ENCODE measurements around the gene SLC2A10.

The SLC2A10 gene

DNA sequence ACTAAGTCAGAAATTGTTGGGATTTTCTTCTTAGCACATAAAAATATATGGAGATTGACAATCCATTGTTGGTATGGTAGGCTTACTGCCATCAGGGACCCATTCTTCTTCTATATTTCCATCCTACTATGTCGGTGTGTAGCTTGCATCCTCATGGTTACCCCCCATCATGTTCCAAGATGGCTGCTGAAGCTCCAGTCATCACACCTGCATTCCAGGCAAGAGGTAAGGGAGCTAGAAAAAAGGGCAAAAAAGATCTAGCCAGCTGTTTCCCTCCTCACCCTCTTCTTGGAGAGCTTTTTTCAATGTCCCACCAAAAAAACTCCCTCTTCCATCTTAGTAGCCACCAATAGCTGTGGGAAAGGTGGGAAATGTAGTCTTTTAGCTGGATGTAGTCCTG lies 13.6 kb downstream of the SLC2A10 start:
- Histone ChIP-seq H4K20me1 (ENCODE audit: insufficient read depth, low read length, poor library complexity, severe bottlenecking) (no peaks in the 10 kb centered on the region), H3K4me2 (ENCODE audit: low read depth, low read length, poor library complexity, severe bottlenecking) (no peak overlapping the region), H3K36me3 (ENCODE audit: insufficient read depth, low read length) (no peaks in the 10 kb centered on the region), H3F3A (ENCODE audit: low read depth) (no peaks in the 10 kb centered on the region), H3K27me3 (ENCODE audit: insufficient read depth, low read length, poor library complexity, severe bottlenecking) (no peaks in the 10 kb centered on the region), H3K4me3 (ENCODE audit: low read length, poor library complexity, severe bottlenecking) (no peak overlapping the region), H3K9ac (ENCODE audit: low read depth, low read length, poor library complexity, severe bottlenecking) (no peak overlapping the region), H2AFZ (ENCODE audit: low read length) (no peak overlapping the region), H3K9me3 (ENCODE audit: insufficient read depth, low read depth, low read length) (no peaks in the 10 kb centered on the region; the same call in 1 of the 2 replicates), H3K4me1 (ENCODE audit: insufficient read depth, low read length, poor library complexity, severe bottlenecking) (no peaks in the 10 kb centered on the region), H3K9me2 (replicated peaks; ENCODE audit: low read depth, low read length) (no peaks in the 10 kb centered on the region), H3K79me2 (ENCODE audit: insufficient read depth, low read length) (no peaks in the 10 kb centered on the region)
- TF ChIP-seq, protein P1, sequence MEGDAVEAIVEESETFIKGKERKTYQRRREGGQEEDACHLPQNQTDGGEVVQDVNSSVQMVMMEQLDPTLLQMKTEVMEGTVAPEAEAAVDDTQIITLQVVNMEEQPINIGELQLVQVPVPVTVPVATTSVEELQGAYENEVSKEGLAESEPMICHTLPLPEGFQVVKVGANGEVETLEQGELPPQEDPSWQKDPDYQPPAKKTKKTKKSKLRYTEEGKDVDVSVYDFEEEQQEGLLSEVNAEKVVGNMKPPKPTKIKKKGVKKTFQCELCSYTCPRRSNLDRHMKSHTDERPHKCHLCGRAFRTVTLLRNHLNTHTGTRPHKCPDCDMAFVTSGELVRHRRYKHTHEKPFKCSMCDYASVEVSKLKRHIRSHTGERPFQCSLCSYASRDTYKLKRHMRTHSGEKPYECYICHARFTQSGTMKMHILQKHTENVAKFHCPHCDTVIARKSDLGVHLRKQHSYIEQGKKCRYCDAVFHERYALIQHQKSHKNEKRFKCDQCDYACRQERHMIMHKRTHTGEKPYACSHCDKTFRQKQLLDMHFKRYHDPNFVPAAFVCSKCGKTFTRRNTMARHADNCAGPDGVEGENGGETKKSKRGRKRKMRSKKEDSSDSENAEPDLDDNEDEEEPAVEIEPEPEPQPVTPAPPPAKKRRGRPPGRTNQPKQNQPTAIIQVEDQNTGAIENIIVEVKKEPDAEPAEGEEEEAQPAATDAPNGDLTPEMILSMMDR (conservative IDR thresholded peaks at IDR 0.05; ENCODE audit: low read length), result no peak
- no peak for TF ChIP-seq EZH2phosphoT487 (IDR thresholded peaks at IDR 0.05; ENCODE audit: borderline replicate concordance)

DNA sequence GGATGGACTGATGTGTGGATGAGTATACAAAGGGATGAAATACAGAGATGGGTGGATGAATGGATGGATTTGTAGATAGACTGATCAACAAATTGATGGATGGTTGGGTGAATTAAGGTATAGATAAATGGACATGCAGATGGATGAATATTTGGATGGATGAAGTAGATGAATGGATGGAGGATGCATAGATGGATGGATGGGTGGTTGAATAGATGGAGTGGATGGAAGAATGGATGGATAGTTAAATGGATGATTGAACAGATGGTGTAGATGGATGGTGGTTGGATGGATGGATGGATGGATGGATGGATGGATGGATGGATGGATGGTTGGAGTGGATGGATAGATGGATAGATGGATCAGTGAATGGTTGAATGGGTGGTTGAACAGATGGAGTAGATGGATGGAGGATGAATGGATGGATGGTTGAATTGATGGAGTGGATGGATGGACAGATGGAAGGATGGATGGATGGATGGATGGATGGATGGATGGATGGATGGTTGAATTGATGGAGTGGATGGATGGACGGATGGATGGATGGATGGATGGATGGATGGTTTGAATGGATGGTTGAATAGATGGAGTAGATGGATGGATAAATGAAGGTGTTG lies 15.0 kb downstream of the SLC2A10 start:
- Histone ChIP-seq H3K4me1 (ENCODE audit: insufficient read depth, low read length, poor library complexity, severe bottlenecking) (no peaks in the 10 kb centered on the region), H3K79me2 (ENCODE audit: insufficient read depth, low read length) (no peaks in the 10 kb centered on the region), H3F3A (ENCODE audit: low read depth) (no peaks in the 10 kb centered on the region), H2AFZ (ENCODE audit: low read length) (no peak overlapping the region), H4K20me1 (ENCODE audit: insufficient read depth, low read length, poor library complexity, severe bottlenecking) (no peaks in the 10 kb centered on the region), H3K27me3 (ENCODE audit: insufficient read depth, low read length, poor library complexity, severe bottlenecking) (no peaks in the 10 kb centered on the region), H3K9me2 (replicated peaks; ENCODE audit: low read depth, low read length) (no peaks in the 10 kb centered on the region), H3K9ac (ENCODE audit: low read depth, low read length, poor library complexity, severe bottlenecking) (no peak overlapping the region), H3K9me3 (ENCODE audit: insufficient read depth, low read depth, low read length) (no peaks in the 10 kb centered on the region; the same call in 1 of the 2 replicates), H3K4me3 (ENCODE audit: low read length, poor library complexity, severe bottlenecking) (no peak overlapping the region), H3K4me2 (ENCODE audit: low read depth, low read length, poor library complexity, severe bottlenecking) (no peak overlapping the region), H3K36me3 (ENCODE audit: insufficient read depth, low read length) (no peaks in the 10 kb centered on the region)
- TF ChIP-seq, protein P1 (conservative IDR thresholded peaks at IDR 0.05; ENCODE audit: low read length), result no peak
- no peak for TF ChIP-seq EZH2phosphoT487 (IDR thresholded peaks at IDR 0.05; ENCODE audit: borderline replicate concordance)

DNA sequence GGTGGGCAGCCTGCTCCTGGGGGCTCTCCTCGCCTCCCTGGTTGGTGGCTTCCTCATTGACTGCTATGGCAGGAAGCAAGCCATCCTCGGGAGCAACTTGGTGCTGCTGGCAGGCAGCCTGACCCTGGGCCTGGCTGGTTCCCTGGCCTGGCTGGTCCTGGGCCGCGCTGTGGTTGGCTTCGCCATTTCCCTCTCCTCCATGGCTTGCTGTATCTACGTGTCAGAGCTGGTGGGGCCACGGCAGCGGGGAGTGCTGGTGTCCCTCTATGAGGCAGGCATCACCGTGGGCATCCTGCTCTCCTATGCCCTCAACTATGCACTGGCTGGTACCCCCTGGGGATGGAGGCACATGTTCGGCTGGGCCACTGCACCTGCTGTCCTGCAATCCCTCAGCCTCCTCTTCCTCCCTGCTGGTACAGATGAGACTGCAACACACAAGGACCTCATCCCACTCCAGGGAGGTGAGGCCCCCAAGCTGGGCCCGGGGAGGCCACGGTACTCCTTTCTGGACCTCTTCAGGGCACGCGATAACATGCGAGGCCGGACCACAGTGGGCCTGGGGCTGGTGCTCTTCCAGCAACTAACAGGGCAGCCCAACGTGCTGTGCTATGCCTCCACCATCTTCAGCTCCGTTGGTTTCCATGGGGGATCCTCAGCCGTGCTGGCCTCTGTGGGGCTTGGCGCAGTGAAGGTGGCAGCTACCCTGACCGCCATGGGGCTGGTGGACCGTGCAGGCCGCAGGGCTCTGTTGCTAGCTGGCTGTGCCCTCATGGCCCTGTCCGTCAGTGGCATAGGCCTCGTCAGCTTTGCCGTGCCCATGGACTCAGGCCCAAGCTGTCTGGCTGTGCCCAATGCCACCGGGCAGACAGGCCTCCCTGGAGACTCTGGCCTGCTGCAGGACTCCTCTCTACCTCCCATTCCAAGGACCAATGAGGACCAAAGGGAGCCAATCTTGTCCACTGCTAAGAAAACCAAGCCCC lies 16.0 kb downstream of the SLC2A10 start:
- Histone ChIP-seq H3K4me2 (ENCODE audit: low read depth, low read length, poor library complexity, severe bottlenecking) (no peak overlapping the region), H3K36me3 (ENCODE audit: insufficient read depth, low read length) (no peaks in the 10 kb centered on the region), H3K9me2 (replicated peaks; ENCODE audit: low read depth, low read length) (no peaks in the 10 kb centered on the region), H3K27me3 (ENCODE audit: insufficient read depth, low read length, poor library complexity, severe bottlenecking) (no peaks in the 10 kb centered on the region), H3K9me3 (ENCODE audit: insufficient read depth, low read depth, low read length) (no peaks in the 10 kb centered on the region; the same call in 1 of the 2 replicates), H3F3A (ENCODE audit: low read depth) (no peaks in the 10 kb centered on the region), H2AFZ (ENCODE audit: low read length) (no peak overlapping the region), H3K79me2 (ENCODE audit: insufficient read depth, low read length) (no peaks in the 10 kb centered on the region), H4K20me1 (ENCODE audit: insufficient read depth, low read length, poor library complexity, severe bottlenecking) (no peaks in the 10 kb centered on the region), H3K4me3 (ENCODE audit: low read length, poor library complexity, severe bottlenecking) (no peak overlapping the region), H3K9ac (ENCODE audit: low read depth, low read length, poor library complexity, severe bottlenecking) (no peak overlapping the region), H3K4me1 (ENCODE audit: insufficient read depth, low read length, poor library complexity, severe bottlenecking) (no peaks in the 10 kb centered on the region)
- TF ChIP-seq, protein P1 (conservative IDR thresholded peaks at IDR 0.05; ENCODE audit: low read length), result no peak
- TF ChIP-seq EZH2phosphoT487 (IDR thresholded peaks at IDR 0.05; ENCODE audit: borderline replicate concordance), result no peak

Data from Loucy (cell line).